ENCODE measurements around the gene PTPRD. TPM values are rescaled to one million over a fixed set of nuclear protein-coding genes. Genes with fewer than 3 reads are reported as not detected.

PTPRD gene
- total RNA-seq, 1 experiment from 2014 or later, result 32.5 TPM

GRCh38 chr9:8713811-8714165 is 1899.0 kb downstream of the PTPRD start:
- H4K5ac ChIP-seq (ENCODE audit: insufficient read length, low read depth, low read length), result no peak overlapping the region
- no CpG with 5 or more reads among the region's 8 CpGs for WGBS (ENCODE audit: extremely low coverage, insufficient read length, low lambda C conversion rate)
- H3K9ac ChIP-seq (ENCODE audit: extremely low read depth, insufficient read length, low read length), result no peak overlapping the region
- H3T11ph ChIP-seq (ENCODE audit: low read length), result no peak overlapping the region
- no peak overlapping the region for H2AFZ ChIP-seq (ENCODE audit: low read length)
- no peak overlapping the region for H3K23ac ChIP-seq (ENCODE audit: insufficient read length, low read depth, low read length)
- H3K56ac ChIP-seq (ENCODE audit: insufficient read length, low read depth, low read length), result no peak overlapping the region
- H3K23me2 ChIP-seq (ENCODE audit: insufficient read length, low read depth, low read length, poor library complexity, severe bottlenecking), result no peaks in the 10 kb centered on the region
- Mint-ChIP-seq H3K36me3 (ENCODE audit: insufficient read depth in 1 of 3, low read depth in 3 of 3) (0 out of 7 replicates have a peak, but pooled peaks cover 0 to 4% (median 2%) of the 10 kb centered on the region in 3 experiments), H3K27ac (no peak overlapping the region), H3K9me3 (no peaks in the 10 kb centered on the region), H3K4me3 (no peak overlapping the region), H3K27me3 (ENCODE audit: low read depth) (no peaks in the 10 kb centered on the region), H3K4me1 (peaks cover 32 to 44% of the 10 kb centered on the region in 2 experiments)
- no peak overlapping the region for H4K8ac ChIP-seq (replicated peaks; ENCODE audit: insufficient read length, low read depth, low read length)
- H3K18ac ChIP-seq (ENCODE audit: insufficient read length, low read depth, low read length), result no peak overlapping the region
- no peak overlapping the region for H2AK5ac ChIP-seq (ENCODE audit: insufficient read length, low read length)
- no peak overlapping the region for H2BK15ac ChIP-seq (ENCODE audit: low read depth, low read length)
- H2BK20ac ChIP-seq (ENCODE audit: low read depth, low read length, poor library complexity, severe bottlenecking), result no peak overlapping the region
- no peak overlapping the region for H2BK12ac ChIP-seq (ENCODE audit: insufficient read length, low read depth, low read length)
- no peak for DNase-seq
- no peaks in the 10 kb centered on the region for H3K79me1 ChIP-seq (ENCODE audit: insufficient read depth, low read depth, low read length, poor library complexity, severe bottlenecking)
- H3K4me2 ChIP-seq (ENCODE audit: insufficient read depth, insufficient read length, low read length), result no peak overlapping the region
- H4K20me1 ChIP-seq (ENCODE audit: control insufficient read depth, insufficient read depth, insufficient read length), result no peaks in the 10 kb centered on the region
- H2BK120ac ChIP-seq (ENCODE audit: low read depth, low read length, poor library complexity, severe bottlenecking), result no peak overlapping the region
- no peaks in the 10 kb centered on the region for H3K27me3 ChIP-seq (ENCODE audit: insufficient read depth, low read length)
- no peaks in the 10 kb centered on the region for H3K79me2 ChIP-seq (ENCODE audit: insufficient read depth, low read length)
- no peak for TF ChIP-seq CTCF (conservative IDR thresholded peaks at IDR 0.05)
- peaks cover 2% of the 10 kb centered on the region; the same call in 1 of the 2 replicates for H3K4me1 ChIP-seq (ENCODE audit: insufficient read depth, low read length)
- no peak overlapping the region for H2BK5ac ChIP-seq (ENCODE audit: insufficient read length, low read length)
- H3K14ac ChIP-seq (ENCODE audit: insufficient read depth, low read length), result no peak overlapping the region
- H3K9me3 ChIP-seq (ENCODE audit: control insufficient read depth, low read depth, low read length), result no peaks in the 10 kb centered on the region
- H3K27ac ChIP-seq (ENCODE audit: insufficient read length, low read depth, low read length), result no peak overlapping the region
- no peak overlapping the region for H4K91ac ChIP-seq (ENCODE audit: insufficient read length, low read depth, low read length)
- no peak overlapping the region for H3K4ac ChIP-seq (ENCODE audit: low read depth, low read length)

All from H9 (cell line).